Measurements from ENCODE around the gene CD93. TPM values are rescaled to one million over a fixed set of nuclear protein-coding genes. Genes with fewer than 3 reads are reported as not detected.
A peak's percentile ranks its signal among the peaks of the same experiment; 100 is the strongest.

The CD93 gene
- polyA plus RNA-seq, 4 donors, result 0.67 to 36.7 (median 8.9) TPM

DNA sequence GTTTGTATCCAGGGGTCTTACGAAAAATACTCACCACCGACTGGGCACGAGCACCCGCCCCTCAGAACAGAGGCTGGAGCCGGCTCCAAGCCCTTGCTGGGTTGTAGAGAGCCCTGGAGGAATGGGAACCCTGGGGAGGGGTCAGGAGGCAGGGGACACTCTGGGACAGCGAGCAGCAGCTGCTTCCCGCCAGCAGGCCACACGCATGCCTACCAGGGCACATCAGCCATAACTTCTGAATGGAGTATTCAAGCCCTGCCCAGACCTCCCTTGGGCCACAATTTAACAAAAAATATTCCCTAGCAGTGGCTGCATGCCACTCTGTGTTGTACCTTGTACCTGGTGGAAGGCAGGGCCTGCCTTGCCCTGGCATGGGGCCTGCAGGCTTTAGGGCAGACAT lies 31.6 kb upstream of the CD93 start:
- Histone ChIP-seq H3K27me3 (ENCODE audit: control insufficient read depth in 3 of 3, insufficient read depth in 3 of 3, low read length in 3 of 3) (no peaks in the 10 kb centered on the region), H3K36me3 (ENCODE audit: control insufficient read depth in 3 of 3, insufficient read depth in 2 of 3, low read depth in 1 of 3, low read length in 3 of 3) (no peaks in the 10 kb centered on the region), H3K4me3 (ENCODE audit: low read depth in 1 of 3, low read length in 3 of 3) (no peak overlapping the region), H3K9me3 (ENCODE audit: control insufficient read depth in 2 of 2, insufficient read depth in 1 of 2, low read depth in 1 of 2, low read length in 1 of 2) (no peaks in the 10 kb centered on the region), H3K4me1 (ENCODE audit: control insufficient read depth in 3 of 3, insufficient read depth in 2 of 3, low read depth in 1 of 3, low read length in 2 of 3) (no peaks in the 10 kb centered on the region), H3K27ac (ENCODE audit: low read depth in 1 of 3, low read length in 2 of 3) (no peak overlapping the region)
- DNase-seq (no peak), FAIRE-seq (no peak)
- 85 to 92% (median 86%) methylated on average over 8 of the region's 8 CpGs for WGBS, 3 donors

- no peak for FAIRE-seq
- peak overlapping the region in 1 of 3 donors; percentile 12 for H3K27ac ChIP-seq (ENCODE audit: low read depth in 1 of 3, low read length in 2 of 3)
- H3K4me3 ChIP-seq (ENCODE audit: low read depth in 1 of 3, low read length in 3 of 3), result no peak overlapping the region
- H3K4me1 ChIP-seq (ENCODE audit: control insufficient read depth in 3 of 3, insufficient read depth in 2 of 3, low read depth in 1 of 3, low read length in 2 of 3), result no peaks in the 10 kb centered on the region
- no peaks in the 10 kb centered on the region for H3K27me3 ChIP-seq (ENCODE audit: control insufficient read depth in 3 of 3, insufficient read depth in 3 of 3, low read length in 3 of 3)
- H3K9me3 ChIP-seq (ENCODE audit: control insufficient read depth in 2 of 2, insufficient read depth in 1 of 2, low read depth in 1 of 2, low read length in 1 of 2), result no peaks in the 10 kb centered on the region
- no peaks in the 10 kb centered on the region for H3K36me3 ChIP-seq (ENCODE audit: control insufficient read depth in 3 of 3, insufficient read depth in 2 of 3, low read depth in 1 of 3, low read length in 3 of 3)
- 57 to 75% (median 64%) methylated on average over 10 of the region's 10 CpGs for WGBS, 3 donors
- no peak for DNase-seq
Measured at GRCh38 chr20:23116311-23117089, 30.4 kb upstream of the CD93 start.

DNA sequence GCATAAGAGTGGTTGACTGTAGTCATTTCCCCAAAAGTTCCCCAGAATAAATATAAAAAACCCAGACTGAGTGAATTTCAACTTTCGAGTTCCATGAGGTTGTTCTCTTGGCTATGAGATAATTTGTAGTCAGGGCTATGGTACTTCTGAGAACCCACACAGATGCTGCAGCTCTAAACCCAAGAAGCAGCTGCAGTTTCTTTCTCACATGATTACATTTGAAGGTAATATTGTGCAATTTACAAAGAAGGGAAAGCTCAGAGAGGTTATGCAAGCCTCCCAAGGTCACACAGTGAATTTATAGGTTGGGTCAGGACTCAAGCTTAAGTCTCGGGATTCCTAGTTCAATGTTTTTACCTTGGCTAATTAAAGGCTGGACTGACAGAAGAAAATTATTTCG lies 29.7 kb upstream of the CD93 start:
- WGBS, 3 donors, result 76 to 82% (median 80%) methylated on average over 3 of the region's 3 CpGs
- FAIRE-seq, result no peak
- DNase-seq, result no peak
- Histone ChIP-seq H3K4me3 (ENCODE audit: low read depth in 1 of 3, low read length in 3 of 3) (no peak overlapping the region), H3K9me3 (ENCODE audit: control insufficient read depth in 2 of 2, insufficient read depth in 1 of 2, low read depth in 1 of 2, low read length in 1 of 2) (no peaks in the 10 kb centered on the region), H3K36me3 (ENCODE audit: control insufficient read depth in 3 of 3, insufficient read depth in 2 of 3, low read depth in 1 of 3, low read length in 3 of 3) (no peaks in the 10 kb centered on the region), H3K27me3 (ENCODE audit: control insufficient read depth in 3 of 3, insufficient read depth in 3 of 3, low read length in 3 of 3) (no peaks in the 10 kb centered on the region), H3K27ac (ENCODE audit: low read depth in 1 of 3, low read length in 2 of 3) (no peak overlapping the region), H3K4me1 (ENCODE audit: control insufficient read depth in 3 of 3, insufficient read depth in 2 of 3, low read depth in 1 of 3, low read length in 2 of 3) (no peaks in the 10 kb centered on the region)

DNA sequence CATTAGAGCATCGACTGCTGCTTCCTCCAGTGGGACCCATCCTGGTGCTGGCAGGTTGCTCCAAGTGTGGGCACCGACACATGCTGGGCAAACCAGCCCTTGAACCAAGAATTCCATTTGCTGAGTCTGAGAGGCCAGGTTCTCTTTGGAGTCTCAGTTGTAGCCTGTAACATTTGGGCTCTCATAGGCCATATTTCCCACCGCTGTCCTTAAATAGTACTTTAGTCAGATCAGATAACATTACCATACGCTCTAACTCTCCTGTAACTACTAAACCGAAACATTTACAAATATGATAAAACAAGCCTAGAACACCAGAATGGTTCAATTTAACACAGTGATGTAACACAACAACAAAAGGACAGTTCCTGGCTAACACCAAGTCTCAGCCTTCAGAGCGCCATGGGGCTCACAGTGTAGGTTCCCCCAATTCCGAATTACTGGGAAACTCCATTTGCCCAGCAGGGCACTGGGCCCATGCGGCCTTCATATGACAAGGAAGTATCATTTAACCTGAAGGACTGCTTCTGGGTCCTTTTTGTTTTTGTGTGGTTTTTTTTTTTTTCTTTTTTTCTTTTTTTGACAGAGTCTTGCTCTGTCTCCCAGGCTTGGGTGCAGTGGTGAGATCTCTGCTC lies 28.4 kb upstream of the CD93 start:
- 80 to 94% (median 84%) methylated on average over 8 of the region's 8 CpGs for WGBS, 3 donors
- FAIRE-seq, result no peak
- DNase-seq, result no peak
- Histone ChIP-seq H3K4me3 (ENCODE audit: low read depth in 1 of 3, low read length in 3 of 3) (no peak overlapping the region), H3K27me3 (ENCODE audit: control insufficient read depth in 3 of 3, insufficient read depth in 3 of 3, low read length in 3 of 3) (no peaks in the 10 kb centered on the region), H3K4me1 (ENCODE audit: control insufficient read depth in 3 of 3, insufficient read depth in 2 of 3, low read depth in 1 of 3, low read length in 2 of 3) (no peaks in the 10 kb centered on the region), H3K27ac (ENCODE audit: low read depth in 1 of 3, low read length in 2 of 3) (no peak overlapping the region), H3K36me3 (ENCODE audit: control insufficient read depth in 3 of 3, insufficient read depth in 2 of 3, low read depth in 1 of 3, low read length in 3 of 3) (no peaks in the 10 kb centered on the region), H3K9me3 (ENCODE audit: control insufficient read depth in 2 of 2, insufficient read depth in 1 of 2, low read depth in 1 of 2, low read length in 1 of 2) (no peaks in the 10 kb centered on the region)

DNA sequence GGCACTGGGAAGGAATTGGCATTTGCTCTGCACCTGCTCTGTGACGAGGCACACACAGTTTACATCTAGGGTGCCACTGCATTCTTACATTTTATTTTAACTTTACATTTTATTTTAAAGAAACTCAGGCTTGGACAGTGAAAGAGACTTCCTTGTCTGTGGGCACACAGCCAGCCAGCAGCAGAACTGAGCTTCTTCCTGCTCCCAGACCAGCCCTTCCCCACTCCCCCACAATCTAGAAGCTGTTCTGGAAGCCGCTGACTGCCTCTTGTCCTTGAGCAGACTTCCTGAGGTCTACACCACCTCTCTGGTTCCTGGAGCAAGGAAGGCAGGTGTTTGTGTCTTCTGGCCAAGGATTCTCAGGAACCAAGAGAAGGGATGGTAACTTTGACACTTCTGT lies 27.9 kb upstream of the CD93 start:
- DNase-seq (no peak), FAIRE-seq (no peak)
- WGBS, 3 donors, result 58 to 71% (median 68%) methylated on average over 2 of the region's 2 CpGs
- Histone ChIP-seq H3K36me3 (ENCODE audit: control insufficient read depth in 3 of 3, insufficient read depth in 2 of 3, low read depth in 1 of 3, low read length in 3 of 3) (no peaks in the 10 kb centered on the region), H3K27ac (ENCODE audit: low read depth in 1 of 3, low read length in 2 of 3) (no peak overlapping the region), H3K4me1 (ENCODE audit: control insufficient read depth in 3 of 3, insufficient read depth in 2 of 3, low read depth in 1 of 3, low read length in 2 of 3) (no peaks in the 10 kb centered on the region), H3K9me3 (ENCODE audit: control insufficient read depth in 2 of 2, insufficient read depth in 1 of 2, low read depth in 1 of 2, low read length in 1 of 2) (no peaks in the 10 kb centered on the region), H3K27me3 (ENCODE audit: control insufficient read depth in 3 of 3, insufficient read depth in 3 of 3, low read length in 3 of 3) (no peaks in the 10 kb centered on the region), H3K4me3 (ENCODE audit: low read depth in 1 of 3, low read length in 3 of 3) (no peak overlapping the region)

GRCh38 chr20:23112595-23112994 lies 26.5 kb upstream of the CD93 start:
- no peak for FAIRE-seq
- no peaks in the 10 kb centered on the region for H3K4me1 ChIP-seq (ENCODE audit: control insufficient read depth in 3 of 3, insufficient read depth in 2 of 3, low read depth in 1 of 3, low read length in 2 of 3)
- H3K27ac ChIP-seq (ENCODE audit: low read depth in 1 of 3, low read length in 2 of 3), result no peak overlapping the region

GRCh38 chr20:23111944-23112342 lies 25.8 kb upstream of the CD93 start:
- FAIRE-seq (no peak), DNase-seq (no peak)
- Histone ChIP-seq H3K36me3 (ENCODE audit: control insufficient read depth in 3 of 3, insufficient read depth in 2 of 3, low read depth in 1 of 3, low read length in 3 of 3) (no peaks in the 10 kb centered on the region), H3K27me3 (ENCODE audit: control insufficient read depth in 3 of 3, insufficient read depth in 3 of 3, low read length in 3 of 3) (no peaks in the 10 kb centered on the region), H3K9me3 (ENCODE audit: control insufficient read depth in 2 of 2, insufficient read depth in 1 of 2, low read depth in 1 of 2, low read length in 1 of 2) (no peaks in the 10 kb centered on the region), H3K27ac (ENCODE audit: low read depth in 1 of 3, low read length in 2 of 3) (no peak overlapping the region), H3K4me1 (ENCODE audit: control insufficient read depth in 3 of 3, insufficient read depth in 2 of 3, low read depth in 1 of 3, low read length in 2 of 3) (no peaks in the 10 kb centered on the region), H3K4me3 (ENCODE audit: low read depth in 1 of 3, low read length in 3 of 3) (no peak overlapping the region)
- 85 to 91% (median 90%) methylated on average over 9 of the region's 9 CpGs for WGBS, 3 donors

More at GRCh38 chr20:23112595-23112994, 26.5 kb upstream of the CD93 start:
- H3K9me3 ChIP-seq (ENCODE audit: control insufficient read depth in 2 of 2, insufficient read depth in 1 of 2, low read depth in 1 of 2, low read length in 1 of 2), result no peaks in the 10 kb centered on the region
- H3K36me3 ChIP-seq (ENCODE audit: control insufficient read depth in 3 of 3, insufficient read depth in 2 of 3, low read depth in 1 of 3, low read length in 3 of 3), result no peaks in the 10 kb centered on the region
- WGBS, 3 donors, result 25 to 52% (median 26%) methylated on average over 1 of the region's 1 CpG
- no peak overlapping the region for H3K4me3 ChIP-seq (ENCODE audit: low read depth in 1 of 3, low read length in 3 of 3)
- no peak for DNase-seq
- H3K27me3 ChIP-seq (ENCODE audit: control insufficient read depth in 3 of 3, insufficient read depth in 3 of 3, low read length in 3 of 3), result no peaks in the 10 kb centered on the region

DNA sequence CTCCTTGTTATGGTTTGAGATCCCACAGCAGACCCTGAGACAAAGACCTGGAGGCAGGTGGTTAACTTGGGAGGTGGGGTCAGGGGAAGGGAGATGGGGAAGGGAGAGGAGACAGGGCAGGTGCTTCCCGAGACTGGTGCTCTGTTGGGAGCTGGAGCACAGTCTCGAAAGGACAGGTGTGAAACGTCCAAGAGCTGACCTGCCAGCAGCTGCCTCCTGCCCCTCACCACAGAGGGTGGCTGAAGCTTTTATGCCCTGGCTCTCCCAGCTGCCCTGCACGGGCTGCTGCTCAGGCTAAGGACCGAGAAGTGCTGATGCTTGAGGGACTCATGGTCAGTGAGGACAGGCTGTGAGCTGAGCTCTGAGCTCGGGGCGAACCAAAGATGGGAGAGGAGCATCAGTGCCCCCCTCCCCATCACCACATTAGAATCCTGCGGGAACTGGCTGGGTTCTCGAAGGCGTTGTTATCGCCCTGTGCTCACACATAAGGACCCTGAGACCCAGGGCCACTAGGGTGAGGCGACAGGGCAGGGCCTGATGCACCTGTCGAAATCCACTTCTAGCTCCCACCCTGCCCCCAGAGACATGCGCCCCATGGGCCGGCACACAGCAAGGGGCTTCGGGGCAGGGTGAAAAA lies 25.3 kb upstream of the CD93 start:
- DNase-seq, result no peak
- no peak for FAIRE-seq

More for the DNA sequence above, 25.3 kb upstream of the CD93 start:
- no peaks in the 10 kb centered on the region for H3K27me3 ChIP-seq (ENCODE audit: control insufficient read depth in 3 of 3, insufficient read depth in 3 of 3, low read length in 3 of 3)
- H3K4me1 ChIP-seq (ENCODE audit: control insufficient read depth in 3 of 3, insufficient read depth in 2 of 3, low read depth in 1 of 3, low read length in 2 of 3), result no peaks in the 10 kb centered on the region
- no peak overlapping the region for H3K4me3 ChIP-seq (ENCODE audit: low read depth in 1 of 3, low read length in 3 of 3)
- 80 to 89% (median 87%) methylated on average over 16 of the region's 16 CpGs for WGBS, 3 donors
- no peak overlapping the region for H3K27ac ChIP-seq (ENCODE audit: low read depth in 1 of 3, low read length in 2 of 3)
- H3K36me3 ChIP-seq (ENCODE audit: control insufficient read depth in 3 of 3, insufficient read depth in 2 of 3, low read depth in 1 of 3, low read length in 3 of 3), result no peaks in the 10 kb centered on the region
- no peaks in the 10 kb centered on the region for H3K9me3 ChIP-seq (ENCODE audit: control insufficient read depth in 2 of 2, insufficient read depth in 1 of 2, low read depth in 1 of 2, low read length in 1 of 2)
